HTERT RPE-1 (cell line): Measurements from ENCODE around the gene CTNNA2.

Experiments
- in situ Hi-C: fragments of 300-500 bp; cut with MboI; formaldehyde crosslinking; loops from 4 replicates; pipeline ENCODE4 v1.14.3; 2020; ENCODE audit warnings: low sequenced_read_pairs

The CTNNA2 gene

GRCh38 chr2:79780781-79781180 lies 267.9 kb downstream of the CTNNA2 start:
- in situ Hi-C loops, result no loop called here

DNA sequence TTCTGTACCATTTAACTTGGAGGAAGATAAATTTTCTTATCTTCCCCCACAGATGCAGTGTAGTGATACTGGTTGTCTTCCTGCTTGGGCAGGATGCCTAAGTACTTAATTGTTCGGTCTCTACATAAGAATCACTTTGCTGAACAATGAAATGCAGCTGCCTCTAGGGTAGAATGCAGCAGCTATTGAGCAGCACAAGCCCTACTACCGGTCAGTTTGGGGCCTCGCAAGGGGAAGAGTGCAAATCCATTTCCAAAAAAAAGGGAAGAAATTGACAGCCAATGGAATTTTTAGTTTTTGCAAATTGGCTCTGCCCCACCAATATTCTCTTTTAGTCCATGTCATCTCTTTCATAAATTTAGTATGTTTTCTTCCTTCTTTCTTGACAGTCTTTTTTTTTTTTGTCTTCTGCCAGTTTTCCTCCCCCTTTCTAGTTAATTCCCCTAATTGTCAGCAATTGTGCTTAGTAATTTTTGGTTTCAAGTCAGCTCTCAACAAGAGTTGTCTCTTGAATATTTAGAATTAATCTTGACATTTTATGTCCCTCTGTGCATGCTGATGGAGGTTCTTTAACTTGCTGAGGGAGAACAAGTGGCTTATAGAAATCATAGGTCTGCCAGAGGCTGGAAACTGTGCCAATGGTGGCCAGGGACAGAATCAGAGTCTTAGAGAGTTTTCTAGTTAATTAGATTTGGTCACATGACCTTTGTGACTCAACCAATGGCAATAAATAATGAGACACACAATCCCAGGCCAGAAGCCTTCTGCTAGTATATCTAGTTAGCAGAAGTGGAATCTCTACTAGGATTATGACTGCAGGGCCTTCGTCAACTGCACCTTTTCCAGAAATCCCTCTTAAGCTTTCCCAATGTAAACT lies 270.0 kb downstream of the CTNNA2 start:
- in situ Hi-C loops, result no loop called here

- in situ Hi-C loops, result no loop called here
These were observed 276.3 kb downstream of the CTNNA2 start for GRCh38 chr2:79788952-79789651.

GRCh38 chr2:79789811-79790210 lies 277.0 kb downstream of the CTNNA2 start:
- in situ Hi-C loops, result no loop called here

DNA sequence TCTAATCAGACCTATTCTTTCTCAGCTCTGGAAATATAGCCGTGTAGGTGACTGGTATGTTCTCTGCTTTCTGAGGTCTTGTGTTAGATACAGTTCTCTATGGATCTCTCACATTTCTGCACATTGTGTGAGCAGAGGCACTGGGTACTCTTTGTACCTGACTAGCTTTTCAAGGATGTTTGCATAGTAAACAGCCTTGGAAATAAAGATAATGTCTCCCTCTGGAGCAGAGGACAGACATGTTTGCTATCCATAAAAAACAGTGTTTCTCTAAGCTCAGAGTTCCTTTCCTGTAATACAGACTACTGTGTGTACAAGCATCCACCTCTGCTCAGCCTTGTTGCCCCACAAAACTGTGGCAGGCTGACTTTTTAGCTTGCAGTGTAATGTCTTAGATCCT lies 279.2 kb downstream of the CTNNA2 start:
- in situ Hi-C loops, result no loop called here

DNA sequence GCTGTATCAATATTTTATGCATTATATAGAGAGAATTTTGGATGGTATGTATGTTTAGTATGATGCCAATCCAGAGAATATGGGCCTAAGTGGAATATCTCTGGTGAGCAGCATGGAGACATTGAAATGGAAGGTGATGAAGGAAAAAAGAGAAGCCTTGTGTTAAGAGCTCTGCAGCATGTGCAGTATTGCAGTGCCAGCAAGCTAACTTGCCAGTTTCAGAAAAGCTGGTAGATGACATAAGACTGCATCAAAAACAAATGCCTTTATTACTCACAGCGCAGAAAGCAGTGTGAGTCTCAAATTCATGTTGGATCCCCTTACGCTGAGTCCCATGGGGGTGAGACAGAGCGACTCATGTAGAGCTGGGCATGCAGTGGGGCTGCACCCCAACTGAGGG lies 280.2 kb downstream of the CTNNA2 start:
- in situ Hi-C loops, result no loop called here

DNA sequence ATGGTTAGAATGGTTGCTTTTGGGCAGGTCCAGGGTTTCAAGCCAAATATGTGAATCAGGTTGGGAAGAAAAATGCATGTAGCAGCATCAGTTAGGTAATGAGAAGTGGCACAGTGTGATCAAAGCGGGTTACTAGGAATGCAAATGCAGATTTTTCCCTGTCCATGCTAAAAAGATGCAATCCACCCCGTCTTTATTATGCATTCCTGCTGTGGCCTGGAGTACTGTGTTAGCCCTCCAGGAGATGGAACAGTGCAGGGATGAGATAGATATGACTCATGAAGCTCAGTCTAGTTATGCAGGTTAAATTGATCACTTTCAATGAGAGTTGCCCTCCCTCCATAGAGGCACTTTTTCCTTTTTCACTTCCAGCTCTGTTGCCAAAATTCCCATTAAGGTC lies 283.8 kb downstream of the CTNNA2 start:
- in situ Hi-C loops, result no loop called here

DNA sequence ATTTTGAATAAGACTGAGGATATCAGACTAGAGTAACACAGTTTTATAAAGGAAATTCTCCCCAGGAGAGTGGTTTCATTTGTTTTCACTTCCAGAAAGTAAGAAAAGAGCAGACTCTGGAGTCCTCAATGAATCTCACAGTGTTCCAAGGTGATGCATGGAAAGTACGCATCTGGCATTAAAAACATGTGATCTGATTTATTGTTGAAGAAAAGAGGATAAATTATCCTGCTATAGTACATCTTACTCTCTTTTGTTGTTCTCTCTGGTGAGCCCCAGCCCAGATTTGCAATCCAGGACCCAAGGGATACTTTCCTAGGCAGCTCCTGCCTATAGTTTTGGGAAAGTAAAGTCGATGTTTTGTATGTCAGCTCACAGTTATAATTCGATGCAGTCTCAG lies 285.9 kb downstream of the CTNNA2 start:
- in situ Hi-C loops, result no loop called here

DNA sequence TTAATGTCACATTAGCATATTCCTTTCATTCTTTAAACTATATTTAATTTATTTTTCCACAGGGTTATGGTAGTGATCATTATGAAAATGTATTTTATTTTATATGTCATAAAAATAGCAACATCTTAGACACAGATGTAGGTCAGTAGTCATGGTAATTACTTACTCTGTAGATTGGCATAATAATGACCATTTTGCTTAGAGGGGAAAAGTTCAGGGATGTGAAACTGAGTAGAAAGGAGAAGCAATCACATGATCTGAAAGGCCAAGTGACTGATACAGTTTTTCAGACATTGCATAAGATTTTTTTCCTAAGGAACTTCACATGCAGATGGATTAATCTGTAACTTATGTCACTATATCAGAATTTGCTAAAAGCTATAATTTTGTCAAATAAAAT lies 286.9 kb downstream of the CTNNA2 start:
- in situ Hi-C loops, result no loop called here

DNA sequence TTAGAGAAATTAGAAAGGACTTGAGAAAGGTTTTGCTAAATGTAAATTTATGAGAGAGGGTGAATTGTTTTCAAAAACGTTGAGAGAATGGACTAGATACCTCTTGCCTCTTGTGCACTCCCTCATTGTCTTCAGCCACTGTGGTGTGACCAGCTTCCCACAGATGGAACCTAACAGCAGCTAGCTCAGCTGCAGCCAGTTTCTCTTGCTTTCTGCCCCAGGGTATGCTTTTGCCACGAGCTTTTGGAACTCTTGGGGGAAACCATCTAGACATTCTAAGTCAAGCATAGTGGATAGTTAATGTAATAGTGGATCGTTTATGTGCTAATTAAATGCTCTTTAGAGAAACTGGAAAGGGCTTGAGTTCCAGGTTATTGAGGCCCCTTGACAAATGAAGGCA lies 288.2 kb downstream of the CTNNA2 start:
- in situ Hi-C loops, result no loop called here

DNA sequence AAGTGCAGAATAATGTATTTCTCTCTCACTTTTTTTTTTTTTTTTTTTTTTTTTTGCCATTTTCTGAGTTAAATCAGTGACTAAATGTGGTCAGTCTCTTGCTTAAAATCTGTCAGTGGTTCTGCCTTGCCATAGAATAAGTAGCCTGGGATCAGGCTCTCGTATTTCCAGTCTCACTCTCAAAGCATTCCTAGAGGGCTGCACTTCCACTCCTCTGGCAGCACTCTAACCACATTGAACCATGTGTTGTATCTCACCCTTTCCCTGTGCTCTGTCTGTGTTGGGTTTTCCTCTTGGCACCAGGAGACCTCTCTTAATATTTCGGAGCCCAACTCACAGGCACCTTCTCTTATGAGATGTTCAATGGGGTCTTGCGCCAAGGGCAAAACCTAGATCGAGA lies 304.4 kb downstream of the CTNNA2 start:
- in situ Hi-C loops, result no loop called here

- in situ Hi-C loops, result no loop called here
These were observed 307.4 kb downstream of the CTNNA2 start for GRCh38 chr2:79820281-79820680.

DNA sequence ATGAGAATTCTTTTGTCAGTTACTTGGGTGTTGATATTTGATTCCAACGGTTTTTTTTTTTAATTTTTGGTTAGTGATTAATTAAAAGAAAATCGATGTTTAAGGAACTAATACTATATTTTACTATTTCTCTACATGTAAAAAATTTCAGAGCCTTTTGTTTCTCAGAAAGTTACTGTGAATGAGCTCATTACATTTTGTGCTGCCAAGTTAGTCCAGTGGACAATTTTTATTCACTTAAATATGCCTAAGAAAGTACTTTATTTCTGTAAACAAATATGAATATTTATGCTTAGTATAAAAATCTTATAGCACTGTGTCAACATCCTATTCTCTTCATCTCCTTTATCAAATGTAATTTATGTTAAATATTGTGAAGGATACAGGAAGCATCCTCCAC lies 309.3 kb downstream of the CTNNA2 start:
- in situ Hi-C loops, result no loop called here

DNA sequence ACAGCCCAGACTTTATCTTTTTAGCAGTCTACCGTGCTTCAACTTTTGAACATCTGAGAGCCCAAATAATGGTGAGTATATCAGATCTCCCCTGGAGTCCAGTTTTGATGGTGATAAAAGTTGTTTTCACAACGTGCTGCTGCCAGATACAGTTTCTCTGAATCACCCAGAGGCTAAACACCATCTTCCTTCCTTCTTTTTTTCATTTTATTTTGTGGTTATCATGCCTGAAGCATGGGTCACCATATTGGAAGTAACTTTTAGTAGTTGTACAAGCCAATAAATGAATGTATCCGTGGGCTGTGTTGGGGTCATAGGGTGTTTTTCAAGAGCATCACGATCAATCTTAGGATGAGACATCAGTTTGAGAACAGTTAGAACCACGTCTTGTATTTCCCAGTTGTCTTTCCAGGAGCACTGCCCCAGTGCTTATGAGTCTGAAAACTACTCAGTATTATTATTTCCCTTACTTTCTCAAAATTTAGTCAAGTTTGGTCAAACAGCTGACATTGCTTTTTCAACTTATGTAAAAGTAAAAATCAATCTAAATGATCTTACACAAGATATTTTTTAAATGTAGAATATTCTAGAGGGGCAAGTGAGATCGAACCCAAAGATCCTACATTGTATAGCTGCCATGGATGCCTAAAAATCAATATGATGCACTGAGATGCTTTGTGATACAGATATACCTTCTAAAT lies 311.4 kb downstream of the CTNNA2 start:
- in situ Hi-C loops, result no loop called here

- in situ Hi-C loops, result no loop called here
These were observed 315.0 kb downstream of the CTNNA2 start for GRCh38 chr2:79827881-79828280.

GRCh38 chr2:79830501-79830900 lies 317.6 kb downstream of the CTNNA2 start:
- in situ Hi-C loops, result no loop called here

- in situ Hi-C loops, result no loop called here
These were observed 319.1 kb downstream of the CTNNA2 start for GRCh38 chr2:79831961-79832360.

DNA sequence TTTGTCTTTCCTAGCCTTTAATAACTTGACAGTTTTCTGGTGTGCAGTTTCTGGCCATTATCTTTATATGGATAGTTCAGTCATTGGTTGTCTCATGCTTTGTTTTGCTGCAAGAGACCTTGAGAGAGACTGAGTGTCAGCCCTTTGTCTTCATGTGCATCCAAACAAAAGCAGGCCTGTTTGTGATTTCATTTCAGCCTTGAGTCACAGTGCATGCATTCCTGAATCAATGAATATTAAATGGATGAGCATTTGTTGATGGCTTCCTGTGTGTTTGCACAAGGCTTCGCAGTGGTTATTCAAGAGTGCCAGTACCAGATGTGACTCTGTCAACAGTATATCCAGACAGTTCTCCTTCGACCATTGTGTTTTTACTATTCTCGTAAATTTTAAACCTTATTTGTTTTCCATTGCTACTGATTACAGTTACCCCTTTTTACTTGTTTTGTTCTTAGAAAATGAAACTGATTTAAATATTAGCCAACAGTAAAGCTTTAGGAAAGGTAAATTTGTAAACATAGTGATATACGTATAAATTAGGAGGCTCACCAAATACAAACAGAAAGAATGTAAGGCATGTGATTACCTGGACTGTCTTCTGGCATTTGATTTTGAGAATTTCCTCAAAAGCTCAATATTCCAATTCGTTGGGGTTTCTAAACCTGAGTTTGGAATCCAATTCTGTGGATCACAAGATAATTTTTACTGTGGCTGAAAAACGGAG lies 319.8 kb downstream of the CTNNA2 start:
- in situ Hi-C loops, result no loop called here

- in situ Hi-C loops, result no loop called here
These were observed 320.5 kb downstream of the CTNNA2 start for GRCh38 chr2:79833235-79833878.

- in situ Hi-C loops, result no loop called here
These were observed 323.1 kb downstream of the CTNNA2 start for GRCh38 chr2:79835911-79836310.

DNA sequence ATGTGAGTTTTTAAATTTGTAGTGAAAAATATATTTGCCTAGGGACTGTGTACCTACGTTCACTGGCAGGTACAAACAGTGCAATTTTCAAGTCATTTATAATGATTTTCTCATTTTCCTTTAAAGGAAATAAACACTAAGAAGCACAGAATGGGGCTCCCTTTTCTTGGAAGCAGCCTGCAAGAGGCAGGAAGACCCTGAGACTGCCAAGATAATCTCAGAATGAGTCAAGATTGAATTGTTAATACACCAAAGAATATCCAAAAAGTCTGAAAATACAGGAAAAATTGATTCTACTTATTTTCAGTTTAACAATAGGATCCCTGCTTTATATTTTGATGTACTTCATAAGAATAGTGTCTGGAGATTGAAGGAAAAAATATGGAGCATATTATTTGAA lies 331.2 kb downstream of the CTNNA2 start:
- in situ Hi-C loops, result no loop called here
